GM03348 (cell line): ENCODE measurements around the gene ARAP2.

Experiments
- DNase-seq: peaks from one replicate; pipeline ENCODE4 v3.0.0; 2012; ENCODE audit warnings: low spot score

ARAP2 gene

DNA sequence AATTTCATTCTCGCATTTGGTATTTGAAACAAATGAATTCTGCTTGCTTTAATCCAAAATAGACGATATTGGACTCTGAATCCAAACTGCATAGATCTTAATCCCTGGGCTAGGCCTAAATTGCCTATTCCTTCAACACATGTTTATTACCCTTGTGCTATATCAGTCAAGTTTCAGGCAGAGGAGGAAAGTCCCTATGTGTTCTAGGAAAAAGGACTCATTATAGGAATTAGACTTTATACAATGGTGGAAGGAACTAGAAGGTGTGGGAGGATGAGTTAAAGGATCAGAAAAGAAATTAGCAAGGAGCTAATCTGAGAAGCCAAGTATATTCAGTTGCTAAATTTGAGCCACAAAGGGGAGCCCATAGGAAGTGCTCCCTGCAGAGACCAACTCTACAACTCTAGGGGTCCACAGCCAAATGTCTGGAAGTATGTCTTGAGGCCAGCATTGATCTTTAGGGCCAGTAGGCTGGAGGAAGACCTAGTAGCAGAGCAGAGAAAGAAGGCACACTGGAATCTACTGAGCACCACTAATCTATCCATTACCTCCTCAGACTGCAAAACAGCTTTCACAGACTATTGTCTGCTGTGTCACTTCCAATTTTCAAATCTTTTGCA lies 20.0 kb upstream of the ARAP2 start:
- no peak for DNase-seq

DNA sequence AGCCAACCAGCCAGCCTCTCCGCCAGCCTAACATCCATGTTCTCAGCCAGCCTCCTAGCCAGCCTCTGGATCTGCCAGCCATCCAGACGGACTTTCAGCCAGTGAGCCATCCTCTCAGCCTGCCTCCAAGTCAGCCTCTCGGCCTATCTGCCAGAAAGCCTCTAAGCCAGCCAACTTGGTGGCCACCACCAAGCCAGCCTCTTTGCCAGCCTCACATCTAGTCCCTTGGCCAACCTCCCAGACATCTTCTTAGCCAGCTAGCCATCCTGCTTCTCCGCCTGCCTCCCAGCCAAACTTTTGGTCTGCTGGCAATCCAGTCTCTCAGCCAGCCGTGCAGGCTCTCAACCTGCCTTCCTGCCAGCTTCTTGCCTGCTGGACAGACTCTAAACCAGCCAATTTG lies 16.4 kb upstream of the ARAP2 start:
- DNase-seq: no peak

DNA sequence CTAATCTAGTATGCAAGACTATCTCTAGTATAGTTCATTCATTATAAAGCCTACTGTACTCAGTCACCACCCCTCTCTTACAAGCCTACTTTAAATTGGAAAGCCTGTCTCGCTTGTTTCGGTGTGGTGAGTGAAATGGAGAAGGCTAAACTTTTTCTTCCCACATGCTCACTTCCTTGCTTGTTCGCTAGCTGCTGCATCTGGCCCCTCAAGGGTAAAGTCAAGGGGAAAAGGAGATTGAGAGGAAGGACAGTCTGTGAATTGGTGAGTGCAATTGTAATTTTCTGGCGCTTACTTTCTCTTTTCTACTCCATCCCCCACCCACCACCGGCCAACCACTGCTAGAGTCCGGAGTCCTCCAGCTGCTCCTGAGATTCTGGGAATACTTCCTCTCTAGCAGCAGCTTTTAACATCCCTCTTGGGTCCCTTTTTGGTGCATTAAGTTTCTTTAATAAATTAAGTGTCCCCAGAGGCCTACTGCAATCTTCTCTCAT lies 12.1 kb upstream of the ARAP2 start:
- no peak for DNase-seq

DNA sequence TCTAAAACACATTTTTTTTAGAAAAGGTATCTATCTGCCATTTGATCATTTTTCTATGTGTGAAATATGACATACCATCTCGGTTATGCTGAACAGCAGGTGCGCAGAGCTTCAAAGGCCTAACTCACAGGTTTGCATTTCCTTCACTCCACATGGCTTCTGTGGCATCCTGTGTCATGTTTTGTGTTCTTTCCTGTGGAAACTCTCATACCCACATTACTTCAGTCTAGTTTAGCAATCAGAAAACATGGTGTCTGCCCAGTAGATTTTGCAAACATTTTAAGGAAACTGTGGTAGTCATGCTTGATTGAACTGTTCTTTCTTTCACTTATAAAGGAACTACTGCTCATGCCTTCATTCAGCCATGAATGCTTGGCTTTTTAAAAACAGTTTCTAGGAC lies 11.3 kb upstream of the ARAP2 start:
- DNase-seq: no peak

DNA sequence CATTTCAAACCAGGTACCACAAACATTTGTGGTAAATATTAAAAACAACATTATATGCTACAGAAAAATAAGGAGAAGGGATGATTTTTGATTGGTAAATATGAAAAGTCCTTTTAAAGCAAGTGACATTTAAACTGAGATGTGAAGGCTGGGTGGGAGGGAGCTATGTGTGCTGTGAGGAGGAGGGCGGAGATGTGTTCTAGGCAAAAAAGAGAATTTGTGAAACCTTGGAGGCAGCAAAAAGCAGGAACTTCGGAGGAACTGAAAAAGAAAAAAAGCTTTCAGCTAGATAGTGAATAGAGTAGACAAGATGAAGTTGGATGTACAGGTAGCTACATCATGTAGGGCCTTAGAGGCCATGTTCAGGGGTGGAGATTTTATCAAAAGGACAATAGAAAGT lies 10.1 kb upstream of the ARAP2 start:
- DNase-seq: no peak

DNA sequence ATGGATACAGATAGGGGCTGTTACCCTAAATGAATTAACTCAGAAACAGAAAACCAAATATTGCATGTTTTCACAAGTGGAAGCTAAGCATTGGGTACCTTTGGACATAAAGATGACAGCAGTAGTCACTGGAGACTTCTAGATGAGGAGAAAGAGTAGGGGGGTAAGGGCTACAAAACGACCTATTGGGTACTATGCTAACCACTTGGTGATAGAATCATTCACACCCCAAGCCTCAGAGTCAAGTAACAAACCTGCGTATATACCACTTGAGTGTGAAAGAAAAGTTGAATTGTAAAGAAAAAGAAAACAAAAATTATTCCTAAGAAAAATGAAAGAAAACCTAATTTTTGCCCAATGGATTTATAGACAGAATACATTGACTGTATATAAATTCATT lies 7.7 kb upstream of the ARAP2 start:
- no peak for DNase-seq

DNA sequence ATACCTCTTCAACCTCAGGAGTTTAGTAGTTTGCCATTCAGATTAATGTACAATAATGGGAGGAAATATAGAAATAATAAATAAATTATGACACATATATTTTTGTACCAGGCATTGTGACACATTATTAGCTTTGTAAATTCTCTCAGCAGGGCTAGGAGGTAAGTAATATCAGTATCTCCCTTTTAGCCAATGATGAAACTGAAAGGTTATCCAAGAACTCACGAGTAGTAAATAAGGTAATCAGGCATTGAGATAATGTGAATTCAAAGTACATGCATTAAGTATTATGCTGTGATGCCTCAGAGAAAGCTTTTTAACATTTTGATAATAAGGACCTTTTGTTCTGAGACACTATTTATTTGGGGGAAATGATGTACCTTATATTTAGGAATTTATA lies 5.3 kb upstream of the ARAP2 start:
- no peak for DNase-seq

DNA sequence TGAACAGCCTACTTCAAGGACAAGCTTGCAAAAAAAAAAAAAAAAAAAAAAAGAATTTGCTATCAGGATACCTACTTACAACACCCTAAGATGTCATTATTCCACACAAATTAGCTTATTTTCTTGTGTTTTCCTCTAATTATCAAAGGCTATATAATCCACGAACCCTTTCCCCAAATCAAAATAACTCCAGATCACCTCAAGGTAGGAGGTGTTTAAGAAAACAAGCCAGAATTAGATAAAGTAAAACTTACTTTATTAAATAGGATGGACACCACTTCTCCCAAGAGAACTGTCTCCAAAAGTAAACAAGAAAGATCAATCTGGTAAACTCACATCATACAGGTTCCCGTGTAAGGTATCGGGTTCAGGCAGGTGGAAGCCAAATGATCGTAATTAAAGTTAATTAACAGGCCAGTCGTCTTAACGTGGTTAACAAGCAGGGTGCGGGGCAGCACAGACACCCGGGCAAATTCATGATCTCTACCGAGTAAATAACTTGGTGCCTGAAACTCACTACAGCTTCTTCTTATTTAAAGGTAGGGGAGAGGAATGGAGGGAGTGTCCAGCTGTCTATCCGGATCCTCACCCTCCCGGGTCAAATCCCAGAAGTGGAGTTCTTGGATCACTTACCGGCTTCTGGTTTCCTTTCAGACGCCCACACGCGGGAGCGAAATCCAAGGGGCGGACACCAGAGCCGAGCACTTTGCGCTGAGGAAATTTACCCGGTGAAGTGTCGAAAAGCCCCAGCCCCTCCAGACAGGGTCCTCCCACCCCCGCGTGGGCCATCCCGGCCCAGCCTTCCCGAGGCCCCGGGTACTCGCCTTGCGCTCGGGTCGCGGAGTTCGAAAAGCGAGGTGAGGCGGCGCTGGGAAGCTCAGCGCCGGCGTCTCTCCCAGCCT lies 708 bp downstream of the ARAP2 start:
- DNase-seq: peak; percentile 28

DNA sequence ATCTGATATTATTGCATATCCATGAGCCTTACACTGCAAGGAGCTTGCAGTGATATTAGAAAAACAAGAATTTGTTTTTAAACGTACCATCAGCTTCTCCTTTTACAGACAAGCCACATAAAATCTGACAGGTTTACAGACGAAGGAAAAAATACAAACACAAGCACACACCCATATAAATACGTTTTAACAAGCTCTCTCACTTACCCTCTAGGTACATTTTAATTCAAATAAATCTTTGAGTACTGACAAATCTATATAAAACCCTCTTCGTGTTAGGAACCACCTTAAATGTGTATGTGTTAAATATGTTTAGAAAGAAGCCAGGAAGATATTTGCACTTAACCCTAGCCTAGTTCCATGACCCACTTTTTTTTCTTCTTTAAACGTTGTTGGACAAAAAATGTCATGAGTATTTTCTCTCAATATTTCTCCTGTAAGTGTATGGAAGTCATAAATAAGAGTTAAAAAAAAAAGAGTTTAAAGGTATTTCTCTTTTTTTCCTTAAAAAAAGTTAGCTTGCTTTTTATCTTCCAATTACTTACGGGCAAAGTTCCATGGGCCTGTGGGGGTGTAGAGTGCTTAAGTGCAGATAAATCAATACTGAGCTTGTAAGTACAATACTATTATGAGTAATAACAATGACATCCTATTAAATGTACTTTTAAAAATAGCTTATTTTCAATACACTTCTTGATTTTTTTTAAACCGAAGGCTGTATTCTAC lies 1.5 kb downstream of the ARAP2 start:
- no peak for DNase-seq

DNA sequence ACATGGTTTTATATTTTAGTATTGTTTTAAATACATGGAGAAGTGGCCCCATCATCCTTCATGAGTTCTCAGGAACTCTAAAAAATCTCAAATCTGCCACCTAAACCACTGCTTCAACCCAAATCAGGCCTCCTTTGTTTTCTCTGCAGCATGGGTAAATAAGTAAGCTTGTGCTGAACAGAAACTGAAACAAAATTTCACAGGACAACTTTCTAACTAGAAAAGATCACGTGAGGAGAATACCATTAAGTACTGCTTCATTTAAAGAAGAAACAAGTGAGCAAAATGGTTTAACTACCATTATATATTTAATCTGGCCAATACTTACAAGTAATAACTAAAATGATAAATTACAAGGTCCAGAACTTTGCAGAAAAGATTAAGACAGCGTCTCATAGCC lies 2.5 kb downstream of the ARAP2 start:
- no peak for DNase-seq

DNA sequence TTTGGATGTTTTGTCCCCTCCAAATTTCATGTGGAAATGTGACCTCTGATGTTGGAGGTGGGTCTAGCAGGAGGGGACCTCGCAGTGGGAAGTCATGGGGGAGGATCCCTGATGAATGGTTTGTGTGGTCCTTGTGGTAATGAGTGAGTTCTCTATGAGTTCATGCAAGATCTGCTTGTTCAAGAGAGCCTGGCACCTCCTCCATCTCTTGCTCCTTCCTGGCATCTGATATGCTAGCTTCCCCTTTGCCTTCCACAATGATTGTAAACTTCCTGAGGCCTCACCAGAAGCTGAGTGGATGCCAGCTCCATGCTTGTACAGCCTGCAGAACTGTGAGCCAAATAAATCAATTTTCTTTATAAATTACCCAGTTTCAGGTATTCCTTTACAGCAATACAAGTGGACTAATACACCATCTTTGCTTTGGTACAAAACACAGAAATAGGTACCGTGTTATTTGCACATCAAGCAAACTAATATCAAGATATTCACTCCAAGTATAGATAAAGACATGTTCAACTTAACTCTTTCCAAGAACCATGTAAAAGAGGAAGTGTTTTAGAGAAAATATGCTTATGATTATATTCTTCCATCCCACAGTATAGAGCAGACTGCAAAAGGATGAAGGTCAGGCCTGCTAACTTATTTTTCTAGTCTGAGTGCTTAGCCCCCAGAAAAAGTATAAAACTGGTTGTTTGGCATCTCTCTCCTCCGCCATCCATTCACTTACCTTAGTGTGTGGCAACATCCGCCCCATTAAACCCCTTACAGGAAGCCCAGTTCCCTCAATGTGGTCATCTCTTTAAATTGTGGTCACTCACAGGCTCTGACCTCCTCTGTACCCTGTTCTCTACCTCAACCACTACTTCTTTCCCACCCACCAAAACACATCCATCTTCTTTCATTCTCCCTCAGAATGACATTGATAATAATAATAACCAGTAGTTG lies 6.7 kb downstream of the ARAP2 start:
- DNase-seq: no peak

DNA sequence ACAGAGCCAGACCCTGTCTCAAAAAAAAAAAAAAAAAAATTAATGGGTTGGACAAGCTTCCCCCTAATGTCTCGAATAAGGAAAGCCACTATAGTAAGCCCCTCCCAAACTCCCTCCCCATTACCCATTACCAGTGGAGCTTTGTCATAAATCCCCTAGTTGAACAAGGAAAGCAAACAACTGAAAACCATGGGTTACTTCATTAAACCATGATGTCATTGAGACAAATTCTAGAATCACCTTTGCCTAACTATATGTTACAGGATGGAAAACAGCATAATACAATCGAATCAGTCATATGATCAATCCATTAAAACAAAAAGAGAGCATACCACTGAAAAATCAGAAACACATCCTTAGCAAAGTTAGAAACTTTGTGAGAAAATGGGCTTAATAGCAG lies 8.2 kb downstream of the ARAP2 start:
- no peak for DNase-seq

DNA sequence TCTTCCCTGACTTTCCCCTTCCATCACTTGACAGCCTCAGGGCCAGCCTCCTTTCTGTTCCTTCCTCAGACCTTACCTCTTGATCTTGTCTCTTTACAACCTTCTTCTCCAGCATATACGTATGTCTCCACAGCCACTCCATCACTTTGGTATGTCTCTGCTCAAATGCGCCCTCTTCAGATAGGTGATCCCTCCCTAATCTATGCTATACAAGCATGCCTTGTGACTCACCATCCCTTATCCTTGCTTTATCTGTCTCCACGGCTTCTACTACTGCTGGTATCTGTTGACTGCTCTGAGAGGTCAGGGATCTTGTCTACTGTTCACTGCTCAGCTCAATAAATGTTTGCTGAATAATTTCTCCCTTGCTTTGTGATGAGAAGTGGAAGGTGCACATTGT lies 9.0 kb downstream of the ARAP2 start:
- no peak for DNase-seq

DNA sequence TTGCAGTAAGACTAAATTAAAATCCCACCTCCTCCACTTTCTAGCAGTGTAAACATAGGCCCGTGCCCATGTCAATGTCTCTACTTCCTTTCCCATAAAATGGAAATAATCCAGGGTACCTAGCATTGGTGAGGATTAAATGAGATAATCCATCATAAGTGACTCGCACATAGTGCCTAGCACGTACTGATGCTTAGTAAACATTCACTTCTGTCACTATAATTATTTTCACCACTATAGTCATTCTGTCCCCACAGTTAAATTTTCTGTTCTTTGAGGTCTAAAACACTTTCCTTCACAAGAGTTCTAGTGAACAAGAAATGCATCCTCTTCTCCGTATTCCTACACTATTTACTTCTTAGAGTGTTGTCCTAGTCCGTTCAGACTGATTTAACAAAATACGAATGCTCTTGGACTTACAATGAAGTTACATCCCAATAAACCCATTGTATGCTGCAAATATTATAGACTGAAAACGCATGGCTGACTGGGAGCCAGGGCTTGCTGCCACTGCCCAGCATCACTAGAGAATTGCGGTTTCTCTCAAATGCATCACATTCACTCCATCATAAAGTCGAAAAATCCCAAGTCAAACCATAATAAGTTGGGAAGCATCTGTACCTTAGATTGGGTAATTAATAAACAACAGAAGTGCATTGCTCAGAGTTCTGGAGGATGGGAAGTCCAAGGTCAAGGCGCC lies 10.6 kb downstream of the ARAP2 start:
- DNase-seq: no peak

DNA sequence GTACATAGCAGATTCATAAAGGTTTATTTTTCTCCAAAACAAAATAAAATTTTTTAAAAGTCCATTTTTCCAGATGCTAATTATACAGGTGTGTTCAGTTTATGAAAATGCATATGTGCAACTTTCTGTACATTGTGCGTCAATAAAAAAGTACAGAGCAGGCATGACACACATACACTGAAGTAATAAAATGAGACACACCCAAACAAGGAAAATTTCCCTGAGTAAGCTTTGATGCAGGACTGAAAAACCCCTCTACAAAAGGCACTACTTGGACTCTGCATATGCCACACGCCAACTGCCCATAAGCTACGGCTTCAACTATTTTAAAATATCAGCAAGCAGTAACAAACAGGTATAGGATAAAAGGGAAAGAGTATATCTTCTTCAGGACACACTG lies 13.8 kb downstream of the ARAP2 start:
- DNase-seq: no peak

DNA sequence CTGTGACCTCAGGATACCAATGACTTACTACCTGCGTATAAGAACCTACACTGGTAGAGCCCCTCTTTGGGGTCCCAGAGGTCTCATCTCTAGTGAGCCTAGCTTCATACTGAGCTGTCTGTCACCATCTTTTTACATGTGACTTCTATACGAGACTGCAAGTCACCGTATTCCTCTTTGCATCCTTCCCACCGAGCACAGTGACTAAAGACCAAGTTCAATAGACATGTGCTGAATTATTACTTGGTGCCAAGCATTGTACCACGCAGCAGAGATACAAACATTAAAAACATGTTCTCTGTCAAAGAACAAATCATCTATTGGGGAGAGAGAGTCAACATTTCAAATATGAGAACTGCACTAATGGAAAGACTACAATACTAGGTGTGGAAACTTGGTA lies 16.4 kb downstream of the ARAP2 start:
- DNase-seq: no peak

DNA sequence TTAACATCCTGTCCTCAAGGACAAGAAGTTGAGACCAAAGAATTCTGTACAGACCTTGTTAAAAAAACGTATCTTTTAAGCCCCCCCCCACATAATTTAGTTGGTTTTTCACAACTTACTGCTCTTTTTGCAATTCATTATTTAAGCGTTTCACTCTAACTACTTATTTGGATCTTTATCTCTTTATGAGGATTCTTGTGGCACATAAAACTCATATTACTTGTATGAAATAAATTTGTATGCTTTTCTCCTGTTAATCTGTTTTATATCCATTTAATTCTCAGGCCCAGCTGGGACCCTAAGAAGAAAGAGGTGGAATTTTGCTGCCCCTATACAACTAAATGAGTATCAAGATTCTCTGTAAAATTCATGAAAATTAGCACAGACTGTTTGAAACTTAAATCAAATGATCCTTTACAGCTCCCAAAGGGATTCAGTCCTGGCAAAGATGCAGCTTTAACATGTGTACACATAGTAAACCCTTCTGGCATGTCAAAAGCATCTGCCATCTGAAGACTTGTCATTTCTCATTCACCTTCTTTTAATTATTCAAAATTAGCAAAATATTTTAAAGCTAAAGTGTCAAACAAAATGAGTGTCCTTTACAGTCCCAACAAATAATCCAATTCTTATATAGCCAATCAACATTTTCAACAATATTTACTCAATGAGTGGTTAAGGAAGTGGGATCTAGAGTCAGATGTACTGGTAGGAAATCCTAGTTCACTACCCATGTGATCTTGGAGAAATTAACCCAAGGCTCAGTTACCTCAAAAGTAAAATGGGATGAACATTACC lies 17.7 kb downstream of the ARAP2 start:
- DNase-seq: no peak

DNA sequence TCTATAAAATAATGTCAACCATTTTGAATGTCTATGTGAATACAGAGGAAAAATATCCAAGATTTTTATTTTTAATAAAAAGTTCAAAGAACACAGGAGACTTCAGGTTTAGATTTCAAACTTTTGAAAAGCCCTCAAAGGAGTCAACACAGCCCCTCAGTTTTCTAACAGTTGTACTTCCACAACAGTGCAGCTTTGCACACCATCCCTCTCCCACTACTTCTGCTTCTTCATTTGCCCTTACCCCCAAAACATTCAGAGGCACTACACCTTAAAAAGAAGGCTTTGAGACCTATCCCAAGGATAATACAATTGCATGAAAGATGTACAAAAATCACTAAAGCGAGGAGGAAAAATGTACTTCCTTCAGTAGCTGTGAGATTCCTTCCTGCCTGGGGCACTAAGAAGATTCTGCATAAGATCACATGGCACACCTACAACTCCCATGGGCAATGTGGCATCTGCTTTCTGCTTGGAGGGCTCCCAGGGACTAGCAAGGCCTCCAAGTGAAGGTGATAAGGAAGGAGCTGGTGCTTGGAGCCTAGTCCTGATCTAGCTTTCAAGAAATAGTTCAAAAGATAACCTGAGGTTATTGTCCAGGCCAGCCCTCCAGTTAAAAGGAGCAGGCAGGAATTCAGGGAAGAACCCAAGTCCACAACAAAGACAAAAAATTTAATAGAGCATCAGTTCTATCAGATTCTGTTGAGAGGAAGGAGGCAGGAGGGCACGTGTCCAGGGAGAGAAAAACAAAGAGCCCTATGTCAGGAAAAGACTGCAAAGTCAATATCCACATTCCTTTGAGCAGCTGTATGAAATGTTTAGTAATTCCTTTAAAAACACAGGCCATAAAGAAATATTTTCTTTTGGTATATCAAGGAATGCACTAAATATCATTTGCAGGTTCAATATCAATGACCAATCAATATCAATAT lies 19.1 kb downstream of the ARAP2 start:
- no peak for DNase-seq

DNA sequence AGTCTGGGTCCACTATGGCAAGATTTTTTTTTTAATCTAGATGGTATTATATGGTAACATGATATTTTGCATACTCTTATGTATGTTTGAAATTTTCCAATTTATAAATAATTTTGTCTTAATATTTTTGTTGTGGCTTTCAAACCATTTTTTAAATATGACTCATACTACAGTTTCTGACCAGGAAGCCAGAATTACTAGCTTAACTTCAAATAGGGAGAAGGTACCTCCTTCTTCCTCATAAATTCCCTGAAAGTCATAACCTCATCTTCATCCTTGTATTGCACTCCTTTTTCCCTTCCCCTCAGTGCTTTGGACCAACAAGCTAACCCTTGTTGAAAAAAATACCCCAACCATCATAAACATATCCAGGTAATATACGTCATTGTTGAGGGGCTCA lies 21.6 kb downstream of the ARAP2 start:
- DNase-seq: no peak
